KOPT-K1 (cell line): ENCODE data around the gene CISTR.

Experiments used
- H3K27ac ChIP-seq: fragments of 200-600 bp; sonication (generic); 2 replicates; pipeline ENCODE4 v1.5.1; 2016; ENCODE audit warnings: antibody characterized with exemption, mild to moderate bottlenecking, low read depth, low read length; ENCODE audit not compliant: poor library complexity, severe bottlenecking
- H3K36me3 ChIP-seq: fragments of 200-600 bp; sonication (generic); 2 replicates; pipeline ENCODE4 v1.5.1; 2017; ENCODE audit warnings: antibody characterized with exemption, mild to moderate bottlenecking, low read length, moderate library complexity; ENCODE audit not compliant: insufficient read depth
- H3K9me3 ChIP-seq: fragments of 200-600 bp; sonication (generic); 2 replicates; pipeline ENCODE4 v1.5.1; 2017; ENCODE audit warnings: antibody characterized with exemption, low read length, mild to moderate bottlenecking; ENCODE audit not compliant: insufficient read depth, poor library complexity, severe bottlenecking

CISTR gene

DNA sequence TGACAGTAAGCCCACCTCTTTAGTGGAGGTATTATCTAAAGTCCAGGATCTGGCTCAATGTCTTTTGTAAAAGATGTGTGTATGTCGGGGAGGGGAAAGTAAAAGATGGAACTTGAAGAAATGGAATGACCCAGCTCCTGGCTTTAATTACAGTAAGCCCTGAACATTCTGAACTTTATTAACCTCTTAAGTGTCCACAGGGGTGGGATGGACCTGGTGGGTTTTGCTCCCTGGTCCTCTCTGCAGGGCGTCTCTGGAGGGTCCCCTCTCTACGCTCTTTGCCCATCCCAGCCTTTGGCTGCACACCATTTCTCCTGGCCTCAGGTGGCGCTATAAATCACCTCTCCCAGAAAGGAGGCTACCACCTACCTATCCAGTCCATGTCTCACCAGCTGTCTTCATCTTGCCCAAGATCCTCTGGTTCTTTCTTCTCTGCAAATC, 3.7 kb upstream of the CISTR start:
- Histone ChIP-seq H3K9me3 (no peaks in the 10 kb centered on the region), H3K36me3 (no peaks in the 10 kb centered on the region), H3K27ac (no peak overlapping the region)

DNA sequence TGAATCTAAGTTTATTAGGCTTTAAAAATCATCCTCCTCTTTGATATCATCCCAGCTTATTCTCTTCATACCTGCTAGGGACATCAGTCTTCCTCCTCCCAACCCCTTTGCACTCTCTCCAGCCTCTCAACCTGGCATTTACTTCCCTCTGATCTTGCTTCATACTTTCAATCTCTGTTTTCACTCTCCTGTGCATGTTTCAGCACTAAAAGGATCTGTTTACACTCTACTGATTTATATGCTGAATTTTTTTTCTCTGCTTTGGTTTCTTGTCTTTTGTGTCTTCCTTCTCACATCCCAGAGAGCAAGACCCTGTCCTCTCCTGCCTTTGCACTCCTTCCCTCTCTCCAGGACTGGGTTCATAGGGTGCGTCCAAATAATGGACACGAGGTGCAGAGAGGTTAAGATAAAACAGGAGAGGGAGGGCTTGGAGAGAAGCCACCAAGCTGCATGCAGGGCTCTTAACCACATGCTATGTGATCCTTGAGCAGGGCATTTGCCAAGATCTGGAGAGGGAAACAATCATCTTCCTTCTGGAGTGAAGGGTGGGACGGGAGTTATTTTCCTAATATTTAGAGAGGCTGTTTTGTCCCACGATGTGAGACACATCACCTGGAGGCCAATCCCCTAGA, 3.0 kb upstream of the CISTR start:
- no peaks in the 10 kb centered on the region for H3K9me3 ChIP-seq
- no peaks in the 10 kb centered on the region for H3K36me3 ChIP-seq
- no peak overlapping the region for H3K27ac ChIP-seq

DNA sequence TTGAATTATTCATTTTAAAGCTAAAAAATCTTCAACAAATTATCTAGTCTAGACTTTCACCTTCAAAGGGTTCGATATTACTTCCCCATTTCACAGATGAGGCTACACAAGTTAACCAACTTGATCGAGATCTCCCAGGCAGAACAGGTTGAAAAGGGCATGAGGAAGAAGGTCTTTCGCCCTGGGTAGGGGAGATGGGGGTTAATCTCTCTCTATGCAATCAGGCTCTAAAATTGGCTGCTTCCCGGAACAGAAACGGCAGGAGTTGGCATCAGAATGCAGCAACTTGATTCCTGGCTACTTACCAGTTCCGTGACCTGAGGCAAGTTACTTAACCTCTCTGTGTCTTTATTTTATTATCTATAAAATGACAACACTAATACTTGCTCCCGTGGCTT, 2.4 kb upstream of the CISTR start:
- H3K9me3 ChIP-seq = no peaks in the 10 kb centered on the region
- H3K27ac ChIP-seq = no peak overlapping the region
- H3K36me3 ChIP-seq = no peaks in the 10 kb centered on the region

DNA sequence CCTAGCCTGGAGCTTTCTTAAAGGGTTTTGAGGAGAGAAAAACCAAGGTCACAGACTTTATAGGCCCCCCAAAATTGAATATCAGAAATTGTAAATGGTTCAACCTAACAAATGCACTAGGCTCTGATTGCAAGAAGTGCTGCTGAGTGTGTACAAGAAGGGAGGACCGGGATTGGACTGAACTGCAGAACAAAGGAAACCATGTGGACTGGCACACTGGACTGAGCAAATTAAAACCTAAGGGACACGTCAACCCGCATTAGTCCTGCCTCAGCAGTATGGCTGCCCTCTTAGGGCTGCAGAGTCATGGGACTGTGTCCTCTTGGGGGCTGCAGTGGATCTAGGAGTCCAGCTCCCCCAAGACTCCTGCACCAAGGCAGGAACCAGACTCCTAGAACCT, 842 bp upstream of the CISTR start:
- no peaks in the 10 kb centered on the region for H3K9me3 ChIP-seq
- no peak overlapping the region for H3K27ac ChIP-seq
- H3K36me3 ChIP-seq = no peaks in the 10 kb centered on the region

DNA sequence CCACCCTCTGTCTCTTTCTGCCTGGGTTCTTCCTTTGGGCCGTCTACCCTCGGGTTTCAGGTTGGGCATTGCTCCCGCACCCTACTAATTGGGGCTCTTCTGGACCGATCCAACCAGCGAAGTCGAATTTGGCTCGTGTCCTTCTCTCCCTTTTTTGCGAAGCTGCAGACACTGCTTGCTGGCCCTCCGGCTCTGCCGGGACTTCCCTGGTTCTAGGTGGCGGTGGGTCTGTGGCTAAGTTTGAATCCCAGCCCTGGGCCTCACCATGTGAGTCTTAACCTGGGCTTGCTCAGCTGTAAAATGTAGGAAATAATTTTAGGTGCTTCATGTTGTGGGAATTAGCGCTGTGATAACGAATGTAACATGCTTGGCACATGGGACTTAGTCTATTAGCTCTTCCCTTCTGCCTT, 418 bp upstream of the CISTR start:
- Histone ChIP-seq H3K9me3 (no peaks in the 10 kb centered on the region), H3K27ac (no peak overlapping the region)

DNA sequence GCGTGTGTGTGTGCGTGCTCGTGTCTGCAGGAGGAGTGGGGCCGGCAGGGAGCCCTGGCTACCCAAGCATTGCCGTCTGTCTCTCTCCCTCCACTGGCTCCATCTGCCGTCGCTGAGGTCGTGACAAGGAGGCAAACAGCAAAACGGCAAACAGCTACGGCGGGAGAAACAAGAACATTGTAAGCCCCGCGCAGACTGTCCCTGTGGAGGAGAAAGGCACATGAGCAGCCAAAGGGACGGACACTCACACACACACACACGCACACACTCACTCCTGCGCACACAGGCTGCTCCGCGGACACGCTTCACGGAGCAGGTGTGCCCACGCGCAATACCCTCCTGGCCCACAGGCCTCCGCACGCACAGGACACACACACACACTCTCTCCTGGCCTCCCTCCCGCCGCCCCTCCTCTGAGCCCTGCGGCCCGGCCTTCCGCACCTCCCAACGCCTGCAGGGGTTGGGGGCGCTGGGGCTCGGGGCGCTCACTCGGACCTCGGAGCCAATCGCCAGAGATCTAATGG, 905 bp downstream of the CISTR start:
- H3K27ac ChIP-seq = no peak overlapping the region
- H3K9me3 ChIP-seq = no peaks in the 10 kb centered on the region
- H3K36me3 ChIP-seq = no peaks in the 10 kb centered on the region

More for the DNA sequence above, 418 bp upstream of the CISTR start:
- no peaks in the 10 kb centered on the region for H3K36me3 ChIP-seq

DNA sequence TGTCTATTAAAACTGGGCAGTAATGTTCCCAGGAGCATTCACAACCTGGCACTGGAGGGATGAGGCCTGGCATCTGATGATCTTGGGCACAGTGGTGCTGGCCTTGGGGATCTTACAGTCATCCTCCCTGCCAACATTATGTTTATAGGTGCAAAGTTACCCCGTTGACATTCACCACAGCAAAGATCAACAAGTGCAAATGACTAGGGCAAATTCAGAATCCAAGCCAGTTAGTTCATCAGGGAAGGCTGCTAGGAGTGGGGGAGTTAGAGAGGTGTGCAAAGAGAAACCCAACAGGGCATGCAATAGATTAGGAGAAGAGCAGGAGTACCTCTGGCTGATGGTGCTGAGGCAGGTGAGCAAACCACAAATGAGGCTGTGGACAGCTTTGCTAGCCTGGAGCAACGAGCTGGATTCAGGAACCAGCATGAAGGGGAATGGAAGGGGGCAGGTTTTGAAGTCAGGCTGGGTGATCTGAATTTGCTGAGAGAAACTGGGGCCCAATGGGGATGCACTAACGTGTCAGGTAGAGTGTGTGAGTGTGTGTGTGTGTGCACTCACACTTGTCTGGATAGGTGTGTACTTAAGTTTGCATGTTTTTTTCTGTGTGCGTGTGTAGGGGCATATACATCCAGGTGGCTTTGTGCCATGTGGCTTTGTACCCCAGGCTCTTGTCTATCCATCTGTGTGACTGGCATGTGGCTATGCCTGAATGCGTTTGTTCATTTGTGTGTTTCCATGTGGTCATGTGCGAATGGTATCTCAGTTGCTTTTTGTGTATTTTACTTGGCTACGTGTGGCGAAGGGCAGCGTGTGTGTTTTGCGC, 1.6 kb downstream of the CISTR start:
- Histone ChIP-seq H3K27ac (no peak overlapping the region), H3K9me3 (no peaks in the 10 kb centered on the region), H3K36me3 (no peaks in the 10 kb centered on the region)

DNA sequence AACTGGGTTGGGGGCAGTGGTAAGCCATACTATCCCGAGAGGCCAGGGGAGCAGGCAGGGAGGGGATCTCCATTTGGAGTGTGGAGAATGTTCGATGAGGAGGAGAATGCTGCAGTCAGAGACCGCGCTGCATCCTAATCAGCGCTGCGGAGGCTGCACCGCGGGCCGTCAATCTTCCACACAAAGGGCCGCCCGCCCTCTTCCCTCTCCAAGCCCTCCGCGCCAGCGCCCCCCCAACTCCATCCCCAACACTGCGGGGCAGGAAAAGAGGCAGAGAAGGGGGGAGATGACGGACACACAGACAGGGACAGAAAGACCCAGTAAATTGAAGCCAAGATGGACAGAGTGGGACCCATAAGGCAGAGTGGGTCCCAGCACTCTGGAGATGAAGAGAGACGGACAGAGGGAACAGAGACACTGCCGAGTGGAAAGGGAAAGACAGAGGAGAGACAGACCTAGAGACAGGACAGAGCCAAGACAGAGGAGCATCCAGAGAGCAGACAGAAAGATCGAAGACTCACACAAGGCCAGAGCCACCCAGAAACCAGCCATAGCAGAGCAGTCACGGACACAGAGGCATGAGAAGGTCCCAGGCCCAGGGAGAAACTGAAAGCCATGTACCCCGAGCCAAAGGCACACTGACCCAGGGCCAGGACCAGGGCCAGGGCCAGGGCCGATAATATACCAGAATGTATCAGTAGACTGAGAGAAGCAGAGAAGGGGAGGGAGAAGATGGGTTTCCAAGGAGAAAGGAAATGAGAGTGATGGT, 3.5 kb downstream of the CISTR start:
- Histone ChIP-seq H3K36me3 (no peaks in the 10 kb centered on the region), H3K27ac (no peak overlapping the region), H3K9me3 (no peaks in the 10 kb centered on the region)

DNA sequence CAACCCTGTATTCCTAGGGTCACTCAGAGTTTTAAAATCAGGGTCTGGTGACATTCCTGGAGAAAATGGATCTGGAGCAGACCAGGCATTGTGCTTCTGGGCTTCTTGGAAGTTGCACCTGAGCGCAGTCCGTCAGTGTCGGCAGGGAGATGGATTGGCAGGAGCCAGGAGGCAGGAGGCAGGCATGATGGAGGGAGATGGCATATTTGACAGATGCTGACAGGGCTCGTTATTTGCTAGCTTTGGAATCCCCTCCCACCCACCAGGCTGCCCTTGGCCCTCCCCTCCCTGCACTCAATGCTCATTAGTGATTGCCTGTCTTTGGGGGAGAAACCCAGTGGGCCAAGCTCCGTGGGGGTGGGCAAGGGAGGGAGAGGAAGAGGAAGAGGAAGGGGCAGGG, 4.7 kb downstream of the CISTR start:
- Histone ChIP-seq H3K36me3 (no peaks in the 10 kb centered on the region), H3K9me3 (no peaks in the 10 kb centered on the region), H3K27ac (no peak overlapping the region)

DNA sequence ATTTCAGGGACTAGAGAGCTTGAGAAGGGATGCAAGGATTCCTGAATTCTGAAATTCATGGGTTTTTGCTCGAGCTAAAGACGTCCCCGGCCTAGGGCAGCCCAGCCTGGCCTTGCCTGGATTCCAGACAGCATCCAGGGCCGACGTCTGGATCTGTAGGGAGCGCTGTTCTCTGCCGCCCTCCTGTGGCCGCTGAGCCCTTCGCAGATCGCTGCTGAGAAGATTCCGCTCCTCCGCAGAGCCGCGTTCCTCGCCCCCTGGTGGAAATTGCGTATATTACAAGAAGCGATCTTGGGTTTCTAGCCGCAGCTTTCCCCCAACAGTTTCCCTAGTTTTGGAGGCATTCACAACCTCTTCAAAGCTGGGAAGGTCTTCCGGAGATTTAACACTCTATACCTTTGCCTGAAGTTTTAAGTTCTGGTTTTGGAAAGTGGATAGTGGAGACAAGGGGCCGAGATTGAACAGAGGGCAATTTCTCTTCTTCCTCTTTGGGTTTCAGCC, 5.1 kb downstream of the CISTR start:
- Histone ChIP-seq H3K27ac (no peak overlapping the region), H3K36me3 (no peaks in the 10 kb centered on the region), H3K9me3 (no peaks in the 10 kb centered on the region)

DNA sequence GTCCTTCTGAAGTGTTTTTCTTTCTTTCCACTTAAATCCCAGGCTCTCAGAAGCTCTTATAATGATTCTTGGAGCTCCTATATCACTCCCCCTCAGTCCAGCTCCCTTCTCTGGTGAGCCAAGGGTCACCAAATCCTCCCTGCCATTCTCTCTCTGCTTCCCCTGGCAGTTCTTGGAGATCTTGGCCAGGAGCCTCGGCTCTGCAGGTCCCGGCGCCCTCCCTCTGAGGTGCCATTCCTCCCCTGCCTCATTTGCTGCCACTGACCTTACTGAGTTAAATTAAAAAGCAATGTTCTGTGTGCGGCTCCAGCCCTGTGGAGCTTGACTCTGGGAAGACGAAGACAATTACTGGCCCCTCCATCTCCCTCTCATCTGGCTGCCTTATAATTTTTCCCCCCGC, 7.0 kb downstream of the CISTR start:
- Histone ChIP-seq H3K27ac (no peak overlapping the region), H3K9me3 (no peaks in the 10 kb centered on the region), H3K36me3 (no peaks in the 10 kb centered on the region)

DNA sequence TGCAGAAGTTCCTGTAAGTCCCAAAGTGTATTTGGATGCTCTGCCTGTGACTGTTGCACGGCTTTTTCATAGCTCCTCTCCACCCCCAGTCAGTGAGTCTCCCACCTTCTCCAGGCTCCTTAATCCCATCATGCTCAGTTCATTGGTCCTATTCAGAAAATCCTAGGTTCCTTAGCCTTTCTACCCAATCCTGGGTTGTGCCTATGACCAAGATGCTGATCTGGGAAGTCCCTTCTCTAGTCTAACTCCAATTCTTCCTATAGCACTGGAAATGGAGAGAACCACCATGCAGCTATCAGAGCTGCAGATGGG, 7.7 kb downstream of the CISTR start:
- Histone ChIP-seq H3K27ac (no peak overlapping the region), H3K9me3 (no peaks in the 10 kb centered on the region), H3K36me3 (no peaks in the 10 kb centered on the region)

DNA sequence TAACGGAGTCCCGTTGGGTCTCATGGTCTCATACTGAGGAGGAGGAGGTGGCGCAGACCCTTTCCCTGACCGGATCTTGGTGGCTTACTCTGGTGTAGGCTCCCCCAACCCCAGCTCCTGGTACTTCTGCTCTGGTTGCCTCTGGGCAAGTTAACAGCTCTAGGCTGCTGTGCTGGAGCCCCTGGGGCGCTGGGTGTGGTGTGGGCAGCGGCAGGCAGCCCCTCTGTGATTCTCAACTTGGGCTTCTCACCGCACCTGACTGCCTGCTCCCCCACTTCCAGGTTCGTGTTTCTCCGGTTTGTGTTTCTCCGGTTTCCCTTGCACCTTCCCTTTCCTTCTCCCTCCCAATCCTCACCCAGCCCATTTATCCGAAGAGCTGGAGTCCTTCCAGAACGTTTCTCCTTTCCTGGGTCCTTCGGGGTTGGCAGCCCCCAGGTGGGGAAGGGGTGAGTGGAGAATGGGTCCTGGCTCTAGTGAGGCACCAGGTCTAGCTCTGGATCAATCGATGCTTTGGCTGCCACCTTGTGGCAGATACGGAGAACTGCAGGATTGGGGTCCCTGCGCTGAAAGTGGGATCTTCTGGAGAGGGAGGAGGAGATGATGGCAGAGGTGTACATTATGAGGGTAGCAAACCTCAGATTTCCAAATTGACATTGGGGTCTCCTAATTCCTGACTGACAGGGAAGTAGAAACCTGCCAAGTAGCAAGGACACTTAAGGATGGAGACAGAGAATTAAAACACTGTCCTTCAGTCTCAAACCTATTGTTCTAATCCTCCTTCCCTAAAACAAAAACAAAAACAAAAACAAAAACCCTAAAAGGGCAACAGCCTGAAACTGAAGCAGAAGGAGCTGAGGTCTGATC, 8.3 kb downstream of the CISTR start:
- Histone ChIP-seq H3K27ac (no peak overlapping the region), H3K9me3 (no peaks in the 10 kb centered on the region), H3K36me3 (no peaks in the 10 kb centered on the region)

DNA sequence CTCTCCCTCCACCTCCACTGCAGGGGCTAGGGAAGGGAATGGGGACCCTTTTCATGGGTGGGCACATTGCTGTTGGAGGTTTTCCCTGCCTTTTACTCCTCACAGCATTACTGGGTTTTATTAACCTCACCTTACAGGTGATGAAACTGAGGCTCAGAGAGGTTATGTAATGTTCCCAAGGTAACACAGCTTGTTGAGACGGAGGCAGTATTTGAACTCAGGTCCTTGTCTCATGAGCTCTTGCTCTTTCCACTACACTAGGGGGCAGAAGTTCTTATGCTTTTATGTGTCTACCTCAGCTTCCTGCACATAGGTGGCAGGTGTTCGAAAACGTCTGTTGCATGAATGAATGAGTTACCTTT, 11.7 kb downstream of the CISTR start:
- Histone ChIP-seq H3K27ac (no peak overlapping the region), H3K9me3 (no peaks in the 10 kb centered on the region), H3K36me3 (no peaks in the 10 kb centered on the region)
